NCI-H1436 (cell line): ENCODE results near the gene RASAL2.
"Not testable (repeated sequence)": the region's sequence is repeated elsewhere in the genome, so short reads cannot be mapped to it uniquely, and the experiment has no call there.

ENCODE experiments used
- DNase-seq: peaks from one replicate; lab custom pipeline; 2025; lab: John Stamatoyannopoulos, UW

RASAL2 gene

GRCh38 chr1:178237121-178237520, 143.2 kb downstream of the RASAL2 start:
- no peak for DNase-seq

- no peak for DNase-seq
Observed at GRCh38 chr1:178238722-178239510, 145.0 kb downstream of the RASAL2 start.

- DNase-seq: no peak
Observed at GRCh38 chr1:178241057-178241456, 147.2 kb downstream of the RASAL2 start.

- no peak for DNase-seq
Observed at GRCh38 chr1:178241837-178242236, 147.9 kb downstream of the RASAL2 start.

GRCh38 chr1:178243119-178243518, 149.2 kb downstream of the RASAL2 start:
- DNase-seq: no peak

GRCh38 chr1:178243890-178244289, 150.0 kb downstream of the RASAL2 start:
- DNase-seq: no peak

- DNase-seq: not testable (repeated sequence)
Observed at GRCh38 chr1:178248284-178248683, 154.4 kb downstream of the RASAL2 start.

GRCh38 chr1:178253581-178253980, 159.7 kb downstream of the RASAL2 start:
- DNase-seq: not testable (repeated sequence)

GRCh38 chr1:178254433-178254832, 160.5 kb downstream of the RASAL2 start:
- no peak for DNase-seq

- DNase-seq: no peak
Observed at GRCh38 chr1:178258536-178258935, 164.6 kb downstream of the RASAL2 start.

GRCh38 chr1:178262120-178262500, 168.2 kb downstream of the RASAL2 start:
- peak; percentile 22 for DNase-seq

GRCh38 chr1:178263341-178263740, 169.4 kb downstream of the RASAL2 start:
- no peak for DNase-seq

- DNase-seq: no peak
Observed at GRCh38 chr1:178266113-178266512, 172.2 kb downstream of the RASAL2 start.

- DNase-seq: no peak
Observed at GRCh38 chr1:178266619-178267066, 172.7 kb downstream of the RASAL2 start.

- no peak for DNase-seq
Observed at GRCh38 chr1:178267646-178268094, 173.8 kb downstream of the RASAL2 start.

GRCh38 chr1:178271471-178271870, 177.6 kb downstream of the RASAL2 start:
- no peak for DNase-seq

GRCh38 chr1:178273707-178274410, 180.0 kb downstream of the RASAL2 start:
- DNase-seq: no peak

- no peak for DNase-seq
Observed at GRCh38 chr1:178275049-178275448, 181.1 kb downstream of the RASAL2 start.

GRCh38 chr1:178275553-178275952, 181.6 kb downstream of the RASAL2 start:
- DNase-seq: no peak

GRCh38 chr1:178277793-178278530, 184.1 kb downstream of the RASAL2 start:
- no peak for DNase-seq

GRCh38 chr1:178278916-178279686, 185.2 kb downstream of the RASAL2 start:
- DNase-seq: no peak

GRCh38 chr1:178282949-178283367, 189.1 kb downstream of the RASAL2 start:
- DNase-seq: no peak
